DMS153 treated with DMSO at 0.1 percent for 48 hours (cell line): Measurements from ENCODE around the gene APC.

Source experiments
- DNase-seq: peaks from one replicate; lab custom pipeline; 2025; ENCODE audit not compliant: unreplicated experiment; lab: John Stamatoyannopoulos, UW

The APC gene

GRCh38 chr5:112776301-112776856 is 38.7 kb downstream of the APC start:
- DNase-seq, result no peak

- DNase-seq, result no peak
Observed at GRCh38 chr5:112779531-112779930, 41.8 kb downstream of the APC start.

GRCh38 chr5:112784726-112785125 is 47.0 kb downstream of the APC start:
- DNase-seq, result no peak

- no peak for DNase-seq
Observed at GRCh38 chr5:112787261-112787660, 49.6 kb downstream of the APC start.

- DNase-seq, result no peak
Observed at GRCh38 chr5:112787896-112788295, 50.2 kb downstream of the APC start.

- DNase-seq, result no peak
Observed at GRCh38 chr5:112793201-112793600, 55.5 kb downstream of the APC start.

GRCh38 chr5:112794410-112794809 is 56.7 kb downstream of the APC start:
- no peak for DNase-seq

- no peak for DNase-seq
Observed at GRCh38 chr5:112795342-112795741, 57.7 kb downstream of the APC start.

GRCh38 chr5:112795944-112796678 is 58.4 kb downstream of the APC start:
- no peak for DNase-seq

- no peak for DNase-seq
Observed at GRCh38 chr5:112799661-112800060, 62.0 kb downstream of the APC start.

GRCh38 chr5:112800891-112801290 is 63.2 kb downstream of the APC start:
- DNase-seq, result no peak

- no peak for DNase-seq
Observed at GRCh38 chr5:112811023-112811422, 73.3 kb downstream of the APC start.

- no peak for DNase-seq
Observed at GRCh38 chr5:112812549-112812948, 74.9 kb downstream of the APC start.

- no peak for DNase-seq
Observed at GRCh38 chr5:112820246-112820645, 82.6 kb downstream of the APC start.

- no peak for DNase-seq
Observed at GRCh38 chr5:112822456-112822855, 84.8 kb downstream of the APC start.

GRCh38 chr5:112823181-112823580 is 85.5 kb downstream of the APC start:
- DNase-seq, result no peak

- DNase-seq, result no peak
Observed at GRCh38 chr5:112823656-112824055, 86.0 kb downstream of the APC start.

- no peak for DNase-seq
Observed at GRCh38 chr5:112824197-112824596, 86.5 kb downstream of the APC start.

GRCh38 chr5:112830378-112830777 is 92.7 kb downstream of the APC start:
- no peak for DNase-seq

GRCh38 chr5:112833971-112834370 is 96.3 kb downstream of the APC start:
- DNase-seq, result no peak

- DNase-seq, result no peak
Observed at GRCh38 chr5:112844489-112844888, 106.8 kb downstream of the APC start.

- DNase-seq, result no peak
Observed at GRCh38 chr5:112846556-112846955, 108.9 kb downstream of the APC start.

- no peak for DNase-seq
Observed at GRCh38 chr5:112847306-112847705, 109.6 kb downstream of the APC start.
